Measurements from ENCODE around the gene DGKZ. TPM values are rescaled to one million over a fixed set of nuclear protein-coding genes. Genes with fewer than 3 reads are reported as not detected.
"Not testable (repeated sequence)": the region's sequence is repeated elsewhere in the genome, so short reads cannot be mapped to it uniquely, and the experiment has no call there.

DGKZ gene
- total RNA-seq, 1 donor from 2014 or later: 55.3 TPM

DNA sequence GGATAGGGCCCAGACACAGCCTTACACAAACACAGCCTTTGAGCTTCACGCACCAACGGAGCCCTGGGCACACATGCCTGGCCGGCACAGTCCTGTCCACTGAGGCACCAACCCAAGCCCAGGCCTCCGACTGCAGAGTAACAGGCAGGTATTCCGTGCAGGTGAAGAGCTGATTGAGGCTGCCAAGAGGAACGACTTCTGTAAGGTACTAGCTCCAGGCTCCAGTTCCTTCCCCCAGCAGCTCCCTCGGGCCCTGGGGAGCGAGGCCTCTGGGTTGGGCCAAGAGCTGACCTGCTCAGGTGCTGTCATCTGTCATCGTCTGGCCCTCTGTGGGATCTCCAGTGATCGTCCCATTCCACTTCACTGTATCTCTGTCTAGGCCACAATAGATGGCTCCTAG lies 31.0 kb downstream of the DGKZ start:
- intact Hi-C loops (cut with DNase I): no loop called here
- peaks cover 10% of the 10 kb centered on the region for H3K4me1 ChIP-seq
- DNase-seq (no peak), ATAC-seq (no peak)
- TF ChIP-seq, protein P1, sequence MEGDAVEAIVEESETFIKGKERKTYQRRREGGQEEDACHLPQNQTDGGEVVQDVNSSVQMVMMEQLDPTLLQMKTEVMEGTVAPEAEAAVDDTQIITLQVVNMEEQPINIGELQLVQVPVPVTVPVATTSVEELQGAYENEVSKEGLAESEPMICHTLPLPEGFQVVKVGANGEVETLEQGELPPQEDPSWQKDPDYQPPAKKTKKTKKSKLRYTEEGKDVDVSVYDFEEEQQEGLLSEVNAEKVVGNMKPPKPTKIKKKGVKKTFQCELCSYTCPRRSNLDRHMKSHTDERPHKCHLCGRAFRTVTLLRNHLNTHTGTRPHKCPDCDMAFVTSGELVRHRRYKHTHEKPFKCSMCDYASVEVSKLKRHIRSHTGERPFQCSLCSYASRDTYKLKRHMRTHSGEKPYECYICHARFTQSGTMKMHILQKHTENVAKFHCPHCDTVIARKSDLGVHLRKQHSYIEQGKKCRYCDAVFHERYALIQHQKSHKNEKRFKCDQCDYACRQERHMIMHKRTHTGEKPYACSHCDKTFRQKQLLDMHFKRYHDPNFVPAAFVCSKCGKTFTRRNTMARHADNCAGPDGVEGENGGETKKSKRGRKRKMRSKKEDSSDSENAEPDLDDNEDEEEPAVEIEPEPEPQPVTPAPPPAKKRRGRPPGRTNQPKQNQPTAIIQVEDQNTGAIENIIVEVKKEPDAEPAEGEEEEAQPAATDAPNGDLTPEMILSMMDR (IDR thresholded peaks at IDR 0.05): no peak
- no peak overlapping the region for H3K4me3 ChIP-seq
- H3K27ac ChIP-seq: no peak overlapping the region
- H3K36me3 ChIP-seq: peaks cover 40% of the 10 kb centered on the region
- no peaks in the 10 kb centered on the region for H3K27me3 ChIP-seq (ENCODE audit: low read depth)
- no peaks in the 10 kb centered on the region for H3K9me3 ChIP-seq

DNA sequence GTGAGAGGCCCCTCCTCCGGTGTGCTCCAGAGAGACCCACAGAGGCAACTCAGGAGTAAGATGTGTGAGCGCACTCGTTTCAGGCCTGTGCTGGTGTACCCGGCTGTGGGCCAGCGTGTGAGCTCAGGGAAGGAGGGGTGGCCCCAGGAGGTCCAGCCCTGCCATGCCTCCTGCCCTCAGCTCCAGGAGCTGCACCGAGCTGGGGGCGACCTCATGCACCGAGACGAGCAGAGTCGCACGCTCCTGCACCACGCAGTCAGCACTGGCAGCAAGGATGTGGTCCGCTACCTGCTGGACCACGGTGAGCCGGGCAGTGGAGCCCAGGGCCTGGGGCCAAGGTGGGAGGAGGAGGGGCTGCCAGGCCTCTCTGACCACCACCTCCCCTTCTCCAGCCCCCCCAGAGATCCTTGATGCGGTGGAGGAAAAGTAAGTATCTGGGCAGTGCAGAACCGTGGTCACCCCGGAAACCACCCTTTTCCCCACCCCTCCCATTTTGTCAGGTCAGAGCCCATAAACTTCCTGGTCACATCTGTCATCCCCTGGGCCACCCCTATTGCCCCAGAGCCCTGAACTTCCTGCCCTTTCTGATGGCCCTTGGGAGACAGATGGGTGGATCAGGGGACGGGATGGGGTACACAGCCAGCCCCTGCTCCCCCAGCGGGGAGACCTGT lies 31.7 kb downstream of the DGKZ start:
- Histone ChIP-seq H3K27ac (peak overlapping the region; percentile 76), H3K9me3 (no peaks in the 10 kb centered on the region), H3K36me3 (peaks cover 34% of the 10 kb centered on the region), H3K4me3 (no peak overlapping the region), H3K4me1 (peaks cover 10% of the 10 kb centered on the region), H3K27me3 (ENCODE audit: low read depth) (no peaks in the 10 kb centered on the region)
- DNase-seq: no peak
- TF ChIP-seq, protein P1 (IDR thresholded peaks at IDR 0.05): no peak
- no peak for ATAC-seq
- intact Hi-C loops (cut with DNase I): no loop called here

DNA sequence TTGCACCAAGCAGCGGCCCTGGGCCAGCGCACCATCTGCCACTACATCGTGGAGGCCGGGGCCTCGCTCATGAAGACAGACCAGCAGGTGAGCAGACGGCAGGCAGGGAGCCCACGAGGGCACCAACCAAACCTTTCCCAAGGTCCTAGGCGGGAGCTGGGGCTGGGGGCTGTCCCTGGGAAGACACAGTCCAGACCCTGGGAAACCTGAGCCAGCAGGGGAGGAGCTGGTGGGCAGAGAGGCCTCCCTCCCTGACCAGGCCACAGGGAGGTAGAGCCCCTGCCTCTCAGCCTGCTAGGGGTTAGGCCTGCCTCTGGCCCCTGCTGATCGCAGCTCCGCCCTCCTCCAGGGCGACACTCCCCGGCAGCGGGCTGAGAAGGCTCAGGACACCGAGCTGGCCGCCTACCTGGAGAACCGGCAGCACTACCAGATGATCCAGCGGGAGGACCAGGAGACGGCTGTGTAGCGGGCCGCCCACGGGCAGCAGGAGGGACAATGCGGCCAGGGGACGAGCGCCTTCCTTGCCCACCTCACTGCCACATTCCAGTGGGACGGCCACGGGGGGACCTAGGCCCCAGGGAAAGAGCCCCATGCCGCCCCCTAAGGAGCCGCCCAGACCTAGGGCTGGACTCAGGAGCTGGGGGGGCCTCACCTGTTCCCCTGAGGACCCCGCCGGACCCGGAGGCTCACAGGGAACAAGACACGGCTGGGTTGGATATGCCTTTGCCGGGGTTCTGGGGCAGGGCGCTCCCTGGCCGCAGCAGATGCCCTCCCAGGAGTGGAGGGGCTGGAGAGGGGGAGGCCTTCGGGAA lies 32.4 kb downstream of the DGKZ start:
- intact Hi-C loops (cut with DNase I); H3K4me1 ChIP-seq; H3K9me3 ChIP-seq; H3K27me3 ChIP-seq (ENCODE audit: low read depth); DNase-seq: not testable (repeated sequence)
- peak; percentile 4 to 36 for ATAC-seq
- Histone ChIP-seq H3K36me3 (peaks cover 27% of the 10 kb centered on the region), H3K27ac (peak overlapping the region; percentile 76), H3K4me3 (peak overlapping the region; percentile 85)

DNA sequence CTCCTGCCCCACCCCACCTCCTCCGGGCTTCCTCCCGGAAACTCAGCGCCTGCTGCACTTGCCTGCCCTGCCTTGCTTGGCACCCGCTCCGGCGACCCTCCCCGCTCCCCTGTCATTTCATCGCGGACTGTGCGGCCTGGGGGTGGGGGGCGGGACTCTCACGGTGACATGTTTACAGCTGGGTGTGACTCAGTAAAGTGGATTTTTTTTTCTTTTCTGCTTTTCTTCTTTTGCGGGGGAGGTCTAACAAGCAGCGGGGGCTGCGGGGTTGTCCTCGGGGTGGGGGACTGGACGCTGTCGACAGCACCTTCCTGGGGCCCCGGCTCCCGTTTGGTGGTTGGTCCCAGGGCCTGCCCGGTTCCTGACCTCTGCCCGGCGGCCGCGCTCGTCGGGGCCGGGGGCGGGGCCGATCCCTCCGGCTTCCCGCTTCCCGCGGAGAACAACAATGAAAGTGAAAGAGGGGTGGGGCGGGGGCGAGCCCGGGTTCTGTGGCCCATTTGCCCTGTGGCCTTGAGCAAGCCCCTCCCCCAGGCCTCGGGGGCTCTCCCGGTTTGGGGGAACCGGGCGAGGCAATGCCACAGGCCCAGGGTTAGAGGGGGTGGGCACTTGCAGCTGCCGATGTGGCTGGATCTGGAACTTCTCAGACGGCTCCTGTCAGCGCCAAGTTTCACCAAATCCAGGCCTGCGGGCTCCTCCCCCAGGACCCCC lies 33.2 kb downstream of the DGKZ start:
- DNase-seq: peak; percentile 86
- intact Hi-C loops (cut with DNase I): no loop called here
- peak; percentile 69 to 83 for ATAC-seq
- Histone ChIP-seq H3K9me3 (no peaks in the 10 kb centered on the region), H3K4me3 (peak overlapping the region; percentile 85), H3K27me3 (ENCODE audit: low read depth) (no peaks in the 10 kb centered on the region), H3K4me1 (peaks cover 10% of the 10 kb centered on the region), H3K36me3 (peaks cover 19% of the 10 kb centered on the region), H3K27ac (peak overlapping the region; percentile 76)
- TF ChIP-seq, protein P1 (IDR thresholded peaks at IDR 0.05): no peak

DNA sequence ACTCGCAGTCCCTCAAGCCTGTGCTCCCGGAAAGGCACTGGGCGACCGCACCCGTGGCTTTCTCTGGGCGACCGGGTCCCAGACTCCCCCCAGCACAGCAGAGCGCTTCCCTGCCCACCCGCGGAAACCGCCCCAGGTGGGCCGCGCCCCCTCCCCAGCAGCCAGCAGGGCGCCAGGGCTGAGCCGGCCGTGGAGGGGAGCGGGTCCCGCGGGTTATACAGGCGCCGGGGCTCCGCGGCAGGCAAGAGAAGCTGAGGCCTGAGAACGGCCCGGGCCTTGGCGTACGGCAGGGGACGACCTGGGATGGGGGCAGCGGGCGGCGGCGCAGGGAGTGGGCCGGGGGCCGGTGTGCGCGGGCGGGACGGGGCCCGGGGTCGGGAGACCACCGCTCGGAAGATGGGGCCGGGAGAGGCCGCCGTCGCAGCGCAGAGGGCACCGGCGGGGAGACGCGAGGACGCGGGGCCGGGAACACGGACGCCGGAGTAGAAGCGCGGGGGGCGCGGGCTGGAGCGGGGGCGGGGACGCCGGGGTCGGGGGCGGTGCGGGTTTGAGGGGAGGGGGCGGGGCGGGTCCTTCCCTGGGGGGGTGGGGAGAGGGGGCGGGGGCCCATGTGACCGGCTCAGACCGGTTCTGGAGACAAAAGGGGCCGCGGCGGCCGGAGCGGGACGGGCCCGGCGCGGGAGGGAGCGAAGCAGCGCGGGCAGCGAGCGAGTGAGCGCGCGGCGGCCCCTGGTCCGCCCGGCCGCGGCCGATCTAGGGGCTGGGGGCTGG lies 34.0 kb downstream of the DGKZ start, which contains the start of gene MDK:
TSS of gene MDK (plus strand) at position 622 of the 771 bp plus-strand sequence. CDS start 389 bp downstream, outside the sequence.
- Histone ChIP-seq H3K36me3 (peaks cover 11% of the 10 kb centered on the region), H3K27ac (peak within 1 kb of the TSS; percentile 76), H3K4me3 (peak within 1 kb of the TSS; percentile 85), H3K4me1 (peaks cover 10% of the 10 kb centered on the region), H3K9me3 (no peaks in the 10 kb centered on the region), H3K27me3 (ENCODE audit: low read depth) (peaks cover 4% of the 10 kb centered on the region)
- DNase-seq: peak; percentile 59
- ATAC-seq: peak; percentile 12 to 36
- TF ChIP-seq, protein P1 (IDR thresholded peaks at IDR 0.05): no peak
- intact Hi-C loops (cut with DNase I): no loop called here
